Measurements from ENCODE around the gene ATF2. TPM values are rescaled to one million over a fixed set of nuclear protein-coding genes. Genes with fewer than 3 reads are reported as not detected.

Gene ATF2
- total RNA-seq, 6 donors from 2014 or later: 16.6 to 63.4 (median 35.6) TPM

DNA sequence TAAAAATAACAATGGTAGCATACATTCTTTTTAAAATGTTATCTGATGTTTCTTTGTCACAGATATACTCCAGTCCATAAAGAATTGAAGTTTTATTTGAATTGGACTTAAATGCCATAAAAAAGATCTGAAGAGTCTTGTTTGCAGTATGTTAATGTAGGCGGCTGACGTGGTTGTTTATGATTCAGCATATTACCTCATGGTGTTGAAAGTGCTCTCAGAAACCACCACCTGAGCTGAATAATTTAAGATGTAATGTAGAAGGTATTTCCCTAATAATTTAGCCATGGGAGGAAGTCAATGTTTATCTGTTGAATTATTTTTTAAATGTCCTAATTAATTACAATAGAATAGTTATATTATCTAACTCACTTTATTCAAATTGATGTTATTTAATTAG, 104.3 kb downstream of the ATF2 start:
- Histone ChIP-seq H3K4me1 (no peaks in the 10 kb centered on the region), H3K36me3 (peaks cover 0 to 4% (median 2%) of the 10 kb centered on the region in 4 donors), H3K9me3 (no peaks in the 10 kb centered on the region), H3K27me3 (no peaks in the 10 kb centered on the region), H3K27ac (no peak overlapping the region), H3K4me3 (no peak overlapping the region)
- no peak for DNase-seq
- no peak for TF ChIP-seq POLR2A (IDR thresholded peaks at IDR 0.05)
- WGBS, 2 donors: 95% methylated on average over 2 of the region's 2 CpGs
- ATAC-seq (ENCODE audit: low FRiP score in 2 of 2): no peak

DNA sequence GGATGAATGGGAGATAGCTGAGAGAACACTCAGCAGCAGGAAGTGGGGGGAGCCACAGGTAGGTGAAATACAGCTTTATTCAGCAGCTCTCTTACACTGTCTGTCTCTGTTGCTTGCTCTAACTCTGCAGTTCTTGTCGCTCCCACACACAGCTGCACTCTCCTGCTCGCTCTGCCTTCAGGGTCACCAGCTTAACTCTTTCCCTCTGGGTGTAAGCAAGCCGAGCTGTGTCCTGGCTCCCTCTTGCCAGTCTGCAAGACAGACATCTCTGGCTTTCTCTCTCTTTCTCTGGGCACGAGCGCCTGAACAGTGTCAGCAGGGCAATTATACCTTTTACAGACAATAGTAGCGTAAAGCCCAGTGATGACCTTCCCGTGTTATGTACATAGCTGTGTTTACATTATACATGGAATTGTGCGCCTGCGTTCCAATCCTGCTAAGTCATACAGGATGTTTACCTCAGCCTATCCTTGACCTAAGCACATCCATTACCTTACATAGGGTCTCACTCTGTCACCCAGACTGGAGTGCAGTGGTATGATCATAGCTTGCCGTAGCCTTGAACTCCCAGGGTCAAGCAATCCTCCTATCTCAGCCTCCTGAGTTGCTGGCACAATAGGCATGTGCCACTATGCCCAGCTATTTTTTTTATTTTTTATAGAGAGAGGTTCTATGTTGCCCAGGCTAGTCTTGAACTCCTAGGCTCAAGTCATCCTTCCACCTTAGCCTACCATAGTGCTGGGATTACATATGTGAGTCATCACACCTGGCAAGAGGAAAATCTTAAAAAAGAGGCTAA, 105.0 kb downstream of the ATF2 start:
- ATAC-seq (ENCODE audit: low FRiP score in 2 of 2) (no peak), DNase-seq (no peak)
- H3K4me3 ChIP-seq: no peak overlapping the region
- no peaks in the 10 kb centered on the region for H3K9me3 ChIP-seq
- TF ChIP-seq POLR2AphosphoS5 (IDR thresholded peaks at IDR 0.05) (no peak), EP300 (IDR thresholded peaks at IDR 0.05) (no peak), CTCF (IDR thresholded peaks at IDR 0.05) (no peak), POLR2A (IDR thresholded peaks at IDR 0.05) (no peak)
- 94 to 95% methylated on average over 10 of the region's 10 CpGs for WGBS, 2 donors
- H3K27ac ChIP-seq: no peak overlapping the region
- H3K36me3 ChIP-seq: peaks cover 0 to 4% (median 2%) of the 10 kb centered on the region in 4 donors
- no peaks in the 10 kb centered on the region for H3K4me1 ChIP-seq
- H3K27me3 ChIP-seq: no peaks in the 10 kb centered on the region

- no peak for DNase-seq
- ATAC-seq (ENCODE audit: low FRiP score in 2 of 2): no peak
- H3K27ac ChIP-seq: no peak overlapping the region
- no peaks in the 10 kb centered on the region for H3K36me3 ChIP-seq
- no peaks in the 10 kb centered on the region for H3K4me1 ChIP-seq
- 95% methylated on average over 5 of the region's 5 CpGs for WGBS, 2 donors
- H3K9me3 ChIP-seq: no peaks in the 10 kb centered on the region
- TF ChIP-seq EP300 (IDR thresholded peaks at IDR 0.05) (no peak), POLR2AphosphoS5 (IDR thresholded peaks at IDR 0.05) (no peak), POLR2A (IDR thresholded peaks at IDR 0.05) (no peak), CTCF (IDR thresholded peaks at IDR 0.05) (no peak)
- no peak overlapping the region for H3K4me3 ChIP-seq
- no peaks in the 10 kb centered on the region for H3K27me3 ChIP-seq
Observed at GRCh38 chr2:175057078-175057685, 110.8 kb downstream of the ATF2 start.

DNA sequence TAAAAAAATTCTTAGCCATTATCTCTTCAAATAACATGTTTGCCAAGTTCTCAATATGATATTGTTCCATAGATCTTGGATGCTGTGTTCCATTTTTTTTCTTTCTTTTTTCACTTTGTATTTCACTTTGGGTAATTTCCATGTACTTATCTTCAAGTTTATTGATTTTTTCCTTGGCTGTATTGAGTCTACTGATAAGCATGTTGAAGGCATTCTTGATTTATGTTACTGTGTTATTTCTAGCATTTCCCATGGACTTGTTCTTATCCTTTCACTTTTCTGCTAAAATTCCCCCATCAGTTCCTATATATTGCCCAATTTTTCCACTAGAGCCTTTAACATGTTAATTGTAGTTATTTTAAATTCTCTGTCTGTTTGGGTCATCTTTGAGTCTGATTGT, 112.0 kb downstream of the ATF2 start:
- Histone ChIP-seq H3K27ac (no peak overlapping the region), H3K9me3 (no peaks in the 10 kb centered on the region), H3K4me3 (no peak overlapping the region), H3K27me3 (no peaks in the 10 kb centered on the region), H3K4me1 (no peaks in the 10 kb centered on the region), H3K36me3 (no peaks in the 10 kb centered on the region)
- no peak for ATAC-seq (ENCODE audit: low FRiP score in 2 of 2)
- DNase-seq: no peak
- no peak for TF ChIP-seq CTCF (IDR thresholded peaks at IDR 0.05)

DNA sequence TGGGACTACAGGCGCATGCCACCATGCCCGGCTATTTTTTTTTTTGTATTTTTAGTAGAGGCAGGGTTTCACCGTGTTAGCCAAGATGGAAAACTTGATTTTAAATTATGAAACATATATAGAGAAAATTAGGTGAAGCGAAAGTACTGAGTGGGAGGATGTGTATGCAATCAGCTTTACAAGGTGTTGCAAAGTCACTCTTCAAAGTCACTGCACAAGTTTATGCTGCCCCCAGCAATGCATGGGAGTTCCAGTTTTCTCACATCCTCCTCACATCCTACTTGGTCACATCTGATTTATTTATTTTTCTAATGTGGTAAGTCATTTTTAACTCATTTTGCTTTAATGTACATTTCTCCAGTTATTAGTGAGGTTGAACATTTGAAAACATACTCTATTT, 113.7 kb downstream of the ATF2 start:
- no peaks in the 10 kb centered on the region for H3K27me3 ChIP-seq
- 81 to 91% methylated on average over 4 of the region's 4 CpGs for WGBS, 2 donors
- no peak overlapping the region for H3K4me3 ChIP-seq
- ATAC-seq (ENCODE audit: low FRiP score in 2 of 2) (no peak), DNase-seq (no peak)
- no peaks in the 10 kb centered on the region for H3K4me1 ChIP-seq
- TF ChIP-seq EP300 (IDR thresholded peaks at IDR 0.05) (no peak), POLR2AphosphoS5 (IDR thresholded peaks at IDR 0.05) (no peak), POLR2A (IDR thresholded peaks at IDR 0.05) (no peak), CTCF (IDR thresholded peaks at IDR 0.05) (no peak)
- H3K36me3 ChIP-seq: no peaks in the 10 kb centered on the region
- H3K27ac ChIP-seq: no peak overlapping the region
- no peaks in the 10 kb centered on the region for H3K9me3 ChIP-seq

Measured in upper lobe of left lung (tissue), 6 donors.